H1 (cell line): ENCODE results near the gene RIN3. TPM values are rescaled to one million over a fixed set of nuclear protein-coding genes. Genes with fewer than 3 reads are reported as not detected.

Experiments used
- CTCF ChIA-PET: fragments of 300-600 bp; sonication (Branson Sonifier 250); formaldehyde crosslinking; loops from one replicate; lab custom pipeline; 2021; ENCODE audit not compliant: partially characterized antibody; lab: Charles Lee
- POLR2A ChIA-PET: fragments of 300-600 bp; sonication (Branson Sonifier 250); formaldehyde crosslinking; loops from one replicate; lab custom pipeline; 2021; ENCODE audit warnings: inconsistent platforms; ENCODE audit not compliant: partially characterized antibody; lab: Charles Lee
- DNase-seq, 2 experiments: peaks; one replicate each; pipeline versions ENCODE4 v3.0.0 to v3.0.0-alpha.2; 2010 to 2022; ENCODE audit warnings: low spot score in 2 of 2, low read depth in 1 of 2, mixed read lengths in 1 of 2
- FAIRE-seq: peaks from 2 replicates; lab custom pipeline; 2011; peaks lifted over from hg19 to GRCh38; lab: Jason Lieb, UNC
- H2AFZ ChIP-seq: 2 replicates; pipeline ENCODE4 v1.8.1; 2012; ENCODE audit warnings: low read length, inconsistent platforms
- H2AK5ac ChIP-seq: 2 replicates; pipeline ENCODE4 v1.6.1; 2013; ENCODE audit warnings: low read depth, low read length
- H2BK120ac ChIP-seq: replicated peaks from 2 replicates; pipeline ENCODE3; 2013; ENCODE audit warnings: low read depth, low read length, inconsistent platforms
- H2BK12ac ChIP-seq: 2 replicates; pipeline ENCODE4 v1.6.1; 2013; ENCODE audit warnings: low read depth, low read length
- H2BK15ac ChIP-seq: 2 replicates; pipeline ENCODE4 v1.6.1; 2013; ENCODE audit warnings: low read length
- H2BK20ac ChIP-seq: 2 replicates; pipeline ENCODE4 v1.6.1; 2013; ENCODE audit warnings: low read length
- H2BK5ac ChIP-seq: 2 replicates; pipeline ENCODE4 v1.6.1; 2013; ENCODE audit warnings: low read depth, low read length
- H3K14ac ChIP-seq: 2 replicates; pipeline ENCODE4 v1.6.1; 2013; ENCODE audit warnings: inconsistent platforms; ENCODE audit not compliant: insufficient read length
- H3K18ac ChIP-seq: 2 replicates; pipeline ENCODE4 v1.6.1; 2013; ENCODE audit warnings: low read length; ENCODE audit errors: extremely low read depth
- H3K23ac ChIP-seq: 2 replicates; pipeline ENCODE4 v1.6.1; 2013; ENCODE audit warnings: inconsistent platforms; ENCODE audit not compliant: insufficient read length
- H3K23me2 ChIP-seq: 2 replicates; pipeline ENCODE4 v1.6.1; 2013; ENCODE audit warnings: low read depth, low read length
- H3K27ac ChIP-seq: 2 replicates; pipeline ENCODE4 v1.6.1; 2011; ENCODE audit warnings: low read depth, low read length, inconsistent platforms
- H3K27me3 ChIP-seq, 4 experiments: replicated peaks in 1 of 4; 1 replicate in 1 of 4; 2 replicates in 3 of 4; pipeline versions ENCODE4 v1.6.1 to v1.8.1; 2011 to 2013; ENCODE audit warnings: low read length in 3 of 4, mild to moderate bottlenecking in 3 of 4, inconsistent platforms in 2 of 4, mixed read lengths in 2 of 4, moderate library complexity in 1 of 4; ENCODE audit not compliant: control insufficient read depth in 3 of 4, insufficient read depth in 3 of 4; ENCODE audit errors: extremely low read depth in 1 of 4
- H3K36me3 ChIP-seq, 4 experiments: 2 replicates each; pipeline versions ENCODE4 v1.6.1 to v1.8.1; 2011 to 2013; ENCODE audit warnings: mild to moderate bottlenecking in 4 of 4, low read length in 3 of 4, moderate library complexity in 2 of 4, control low read depth in 1 of 4, inconsistent platforms in 1 of 4; ENCODE audit not compliant: insufficient read depth in 4 of 4, control insufficient read depth in 2 of 4
- H3K4ac ChIP-seq: replicated peaks from 2 replicates; pipeline ENCODE3; 2013; ENCODE audit warnings: low read length, low read depth, mixed read lengths, inconsistent platforms; ENCODE audit not compliant: insufficient read length
- H3K4me1 ChIP-seq, 4 experiments: replicated peaks in 1 of 4; 1 replicate in 1 of 4; 2 replicates in 3 of 4; pipeline versions ENCODE4 v1.6.1 to v1.8.1; 2011 to 2013; ENCODE audit warnings: low read length in 3 of 4, inconsistent platforms in 2 of 4, mixed read lengths in 1 of 4; ENCODE audit not compliant: insufficient read depth in 4 of 4, control insufficient read depth in 3 of 4
- H3K4me2 ChIP-seq, 2 experiments: 2 replicates each; pipeline versions ENCODE4 v1.6.1 to v1.8.1; 2011 to 2013; ENCODE audit warnings: low read depth in 2 of 2, low read length in 2 of 2, control low read depth in 1 of 2, inconsistent platforms in 1 of 2, mild to moderate bottlenecking in 1 of 2; ENCODE audit not compliant: insufficient read depth in 1 of 2
- H3K4me3 ChIP-seq, 4 experiments: fragments of 200-600, 300-600 bp in 1 of 4; sonication (generic), shearing (Covaris generic), sonication (Bioruptor Twin) in 1 of 4; 2 replicates each; pipeline versions ENCODE4 v1.5.1 to v1.8.1; 2011 to 2016; ENCODE audit warnings: low read length in 4 of 4, low read depth in 3 of 4, control low read depth in 2 of 4, inconsistent platforms in 2 of 4, mild to moderate bottlenecking in 2 of 4, mixed read lengths in 1 of 4, moderate library complexity in 1 of 4; ENCODE audit not compliant: insufficient read depth in 2 of 4; ENCODE audit errors: extremely low read depth in 1 of 4
- H3K56ac ChIP-seq: replicated peaks from 2 replicates; pipeline ENCODE3; 2013; ENCODE audit warnings: low read depth, mild to moderate bottlenecking, mixed read lengths, low read length, inconsistent platforms; ENCODE audit not compliant: insufficient read length
- H3K79me1 ChIP-seq: 2 replicates; pipeline ENCODE4 v1.6.1; 2013; ENCODE audit warnings: low read depth, low read length, control low read depth
- H3K79me2 ChIP-seq, 2 experiments: 2 replicates each; pipeline versions ENCODE4 v1.6.1 to v1.8.1; 2012 to 2013; ENCODE audit warnings: low read length in 2 of 2, mild to moderate bottlenecking in 2 of 2, inconsistent platforms in 1 of 2; ENCODE audit not compliant: insufficient read depth in 2 of 2, control insufficient read depth in 1 of 2
- H3K9ac ChIP-seq, 4 experiments: replicated peaks in 1 of 4; 1 replicate in 1 of 4; 2 replicates in 3 of 4; pipeline versions ENCODE4 v1.6.1 to v1.8.1; 2011 to 2013; ENCODE audit warnings: low read depth in 3 of 4, low read length in 3 of 4, control low read depth in 2 of 4, mild to moderate bottlenecking in 2 of 4, moderate library complexity in 2 of 4, inconsistent platforms in 1 of 4; ENCODE audit errors: extremely low read depth in 1 of 4
- H3K9me3 ChIP-seq, 2 experiments: 2 replicates each; pipeline versions ENCODE4 v1.6.1 to v1.8.1; 2012 to 2013; ENCODE audit warnings: mild to moderate bottlenecking in 2 of 2, moderate library complexity in 2 of 2, control low read depth in 1 of 2, inconsistent platforms in 1 of 2, low read depth in 1 of 2, low read length in 1 of 2, mixed read lengths in 1 of 2; ENCODE audit not compliant: insufficient read depth in 2 of 2
- H4K20me1 ChIP-seq, 2 experiments: replicated peaks in 1 of 2; 2 replicates each; pipeline versions ENCODE3 to v1.8.1; 2011 to 2013; ENCODE audit warnings: inconsistent platforms in 2 of 2, low read length in 2 of 2, mild to moderate bottlenecking in 1 of 2; ENCODE audit not compliant: insufficient read depth in 2 of 2, control insufficient read depth in 1 of 2
- H4K5ac ChIP-seq: 2 replicates; pipeline ENCODE4 v1.6.1; 2013; ENCODE audit warnings: low read length, low read depth, mixed read lengths, inconsistent platforms; ENCODE audit not compliant: insufficient read length
- H4K8ac ChIP-seq: 2 replicates; pipeline ENCODE4 v1.8.0; 2013; ENCODE audit warnings: mild to moderate bottlenecking, moderate library complexity, low read length, inconsistent platforms; ENCODE audit not compliant: insufficient read depth; ENCODE audit errors: extremely low read depth
- H4K91ac ChIP-seq: replicated peaks from 2 replicates; pipeline ENCODE3; 2013; ENCODE audit warnings: low read length, mixed read lengths, inconsistent platforms; ENCODE audit not compliant: insufficient read length
- CHD1 ChIP-seq: IDR thresholded peaks from 2 replicates; pipeline ENCODE4 v1.6.1; 2012; ENCODE audit warnings: low read depth, low read length, improper control_type of control experiment
- CTCF ChIP-seq, 3 experiments: IDR thresholded peaks; 1 replicate in 2 of 3; 2 replicates in 1 of 3; pipeline versions ENCODE4 v1.5.1 to v1.6.1; 2011; ENCODE audit warnings: low read length in 3 of 3, mild to moderate bottlenecking in 3 of 3, inconsistent platforms in 2 of 3, low read depth in 1 of 3, moderate library complexity in 1 of 3; ENCODE audit not compliant: insufficient read depth in 1 of 3; ENCODE audit errors: control extremely low read depth in 1 of 3
- RAD21 ChIP-seq, 2 experiments: IDR thresholded peaks in 1 of 2; conservative IDR thresholded peaks in 1 of 2; 2 replicates each; pipeline ENCODE4 v1.6.1; 2011; ENCODE audit warnings: low read depth in 2 of 2, low read length in 2 of 2, improper control_type of control experiment in 1 of 2, inconsistent platforms in 1 of 2, mild to moderate bottlenecking in 1 of 2, moderate library complexity in 1 of 2
- WGBS, 2 experiments: shearing (Covaris generic) in 1 of 2; methylation state at CpG; one replicate each; pipeline versions ENCODE4 v1.1.6 to v1.1.7; 2013 to 2015; ENCODE audit warnings: low lambda C conversion rate in 2 of 2, mixed read lengths in 2 of 2, inconsistent platforms in 1 of 2, low coverage in 1 of 2, missing lambda C conversion rate in 1 of 2; ENCODE audit not compliant: insufficient replicate concordance in 2 of 2, insufficient coverage in 1 of 2, insufficient read length in 1 of 2; ENCODE audit errors: extremely low coverage in 1 of 2, missing lambda C conversion rate in 1 of 2; 5-methylcytosine and 5-hydroxymethylcytosine counted together
- polyA plus RNA-seq, 7 experiments: library from polyadenylated mRNA; depleted of rRNA in 3 of 7; stranded (reverse) in 5 of 7; unstranded in 2 of 7; fragments of >200 nt in 5 of 7; fragments of 200-250 nt in 2 of 7; gene quantifications; 1 replicate in 5 of 7; 2 replicates in 1 of 7; 4 replicates in 1 of 7; pipeline versions ENCODE4 v1.2.1 to v1.2.3, GENCODE V29; 2011 to 2013; ENCODE audit warnings: missing spikeins in 2 of 7, mixed read lengths in 2 of 7
- total RNA-seq: library from RNA; stranded (reverse); fragmentation: NEBNext Ultra II Directional; extraction: Animal tissue kit (Norgen Biotek cat#: 25700); gene quantifications from 2 replicates; pipeline ENCODE4 v1.2.1, GENCODE V29; 2021

The RIN3 gene
- total and polyA plus RNA-seq, 2 of the 8 experiments (the other 6 are each of a cell fraction or from before 2014, with no cell fraction given) = 0.59 to 1.5 TPM

DNA sequence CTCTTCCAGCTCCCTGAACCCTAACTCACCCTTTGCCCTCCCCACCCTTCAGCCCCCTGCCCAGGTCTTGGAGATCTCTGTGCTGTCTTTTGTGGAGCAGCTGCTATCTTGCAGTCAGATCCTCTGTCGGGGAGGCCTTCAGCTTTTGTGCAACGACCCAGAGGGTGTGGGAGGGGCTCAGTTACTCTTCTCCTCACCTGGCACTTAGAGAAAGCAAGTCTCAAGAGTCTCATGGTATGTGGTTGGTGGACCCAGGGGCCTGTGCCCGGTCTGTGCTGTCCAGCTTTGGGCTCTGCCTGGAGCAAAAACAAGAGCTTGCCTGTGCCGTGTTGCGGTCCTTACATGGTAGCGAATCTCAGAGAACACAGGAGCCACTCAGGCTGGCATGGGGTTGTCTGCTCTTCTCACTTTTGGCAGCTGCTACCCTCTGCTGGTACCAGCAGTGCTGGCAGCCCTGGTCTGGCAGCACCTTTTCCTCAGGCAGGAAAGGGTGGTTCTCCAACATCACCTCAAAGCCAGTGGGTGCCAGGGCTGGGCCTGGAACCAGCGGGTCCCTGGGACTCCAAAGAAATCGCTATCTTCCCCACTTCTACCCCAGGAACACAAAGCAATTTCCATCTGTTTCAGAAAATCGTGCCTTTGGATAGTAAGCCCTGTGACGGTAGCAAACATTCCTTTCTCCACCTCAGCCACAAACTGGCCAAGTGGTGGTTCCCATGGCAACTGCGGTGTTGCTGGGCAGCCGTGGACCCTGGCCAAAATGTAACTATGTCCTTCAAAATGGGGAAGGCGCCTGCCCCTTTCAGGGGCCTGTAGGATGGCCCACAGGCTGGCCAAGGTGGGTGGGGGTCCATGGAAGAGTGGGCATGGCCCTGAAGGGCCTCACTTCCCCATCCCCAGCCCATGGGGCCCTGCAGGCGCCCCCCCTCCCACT lies 90.0 kb downstream of the RIN3 start:
- Histone ChIP-seq H4K5ac (no peak overlapping the region), H3K27ac (no peak overlapping the region), H3K79me1 (no peaks in the 10 kb centered on the region; the same call in 1 of the 2 replicates), H4K8ac (no peak overlapping the region), H3K23me2 (no peaks in the 10 kb centered on the region), H3K36me3 (no peaks in the 10 kb centered on the region), H3K27me3 (no peaks in the 10 kb centered on the region), H2BK12ac (no peak overlapping the region), H3K18ac (no peak overlapping the region), H3K9ac (no peak overlapping the region), H3K56ac (no peak overlapping the region)
- WGBS, 2 experiments = 85% methylated on average over 13 of the region's 14 CpGs; no CpG with 5 or more reads in 1 of the 2 experiments
- DNase-seq (no peak), FAIRE-seq (no peak)
- ChIA-PET POLR2A (no interaction called here), CTCF (interaction anchor here (0.6 to 2.9 kb wide), 14 partner anchors 9 to 489 kb away, joined by 3 to 17 read pairs (median 3); no protein-coding TSS in a partner anchor)
- TF ChIP-seq CHD1 (no peak), RAD21 (IDR thresholded peaks at IDR 0.05 in 1 of 2, conservative IDR thresholded peaks at IDR 0.05 in 1 of 2; ENCODE audit: low read depth in 2 of 2, low read length in 2 of 2) (peak; percentile 41 to 54), CTCF (IDR thresholded peaks at IDR 0.05; ENCODE audit: control extremely low read depth in 1 of 3, insufficient read depth in 1 of 3, low read depth in 1 of 3, low read length in 3 of 3) (peak; percentile 31 to 39 (median 35); a peak in 3 of 4 replicates)
- TF ChIP-seq, all 59 proteins: peak for 2
- Histone ChIP-seq H2BK120ac (no peak overlapping the region), H3K4ac (no peak overlapping the region), H3K14ac (no peak overlapping the region), H2BK20ac (no peak overlapping the region), H2AFZ (no peak overlapping the region), H2BK15ac (no peak overlapping the region), H3K23ac (no peak overlapping the region), H3K4me2 (no peak overlapping the region), H3K79me2 (no peaks in the 10 kb centered on the region), H3K4me1 (no peaks in the 10 kb centered on the region), H2AK5ac (no peak overlapping the region), H2BK5ac (no peak overlapping the region), H3K9me3 (0 out of 4 replicates have a peak, but pooled peaks cover 0 to 4% of the 10 kb centered on the region in 2 experiments), H4K20me1 (no peaks in the 10 kb centered on the region), H4K91ac (no peak overlapping the region), H3K4me3 (no peak overlapping the region)
